ENCODE results near the gene PCDHGA3. TPM values are rescaled to one million over a fixed set of nuclear protein-coding genes. Genes with fewer than 3 reads are reported as not detected.

The PCDHGA3 gene
- total and polyA plus RNA-seq, 2 donors (not counting 1 experiment from before 2014, with no cell fraction given), result 1.4 to 2.8 TPM

DNA sequence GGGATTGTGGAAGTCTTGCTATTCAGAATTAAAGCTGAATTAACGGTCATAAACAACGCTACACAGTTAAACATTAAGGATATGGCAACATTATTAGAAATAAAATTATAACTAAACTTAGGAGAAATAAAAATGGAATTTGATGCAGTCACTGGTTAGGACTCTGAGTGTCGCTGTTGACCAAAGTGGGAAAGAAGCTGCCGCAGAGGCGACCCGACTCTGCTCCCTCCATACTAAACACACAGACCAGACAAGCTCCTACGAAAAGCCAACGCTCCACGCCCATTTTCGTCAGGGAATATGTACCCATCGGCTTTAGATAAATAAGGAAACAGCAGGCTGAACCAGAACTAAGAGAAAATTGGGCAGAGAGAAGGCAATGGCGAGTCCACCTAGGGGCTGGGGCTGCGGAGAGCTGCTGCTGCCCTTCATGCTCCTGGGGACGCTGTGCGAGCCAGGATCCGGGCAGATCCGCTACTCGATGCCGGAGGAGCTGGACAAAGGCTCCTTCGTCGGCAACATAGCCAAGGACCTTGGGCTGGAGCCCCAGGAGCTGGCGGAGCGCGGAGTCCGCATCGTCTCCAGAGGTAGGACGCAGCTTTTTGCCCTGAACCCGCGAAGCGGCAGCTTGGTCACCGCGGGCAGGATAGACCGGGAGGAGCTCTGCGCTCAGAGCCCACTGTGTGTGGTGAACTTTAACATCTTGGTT lies 20.5 kb downstream of the PCDHGA3 start, which contains the start of gene PCDHGA5:
TSS of gene PCDHGA5 (plus strand) at position 211 of the 709 bp plus-strand sequence. CDS start at position 380, 169 bp downstream.
- no peak within 1 kb of the TSS for H3K27ac ChIP-seq (ENCODE audit: insufficient read depth, low read length)
- H3K4me1 ChIP-seq (ENCODE audit: control insufficient read depth, extremely low read depth, insufficient read depth, low read length), result no peaks in the 10 kb centered on the region
- no peaks in the 10 kb centered on the region for H3K79me2 ChIP-seq (ENCODE audit: control insufficient read depth, insufficient read depth, low read length)
- DNase-seq (ENCODE audit: low read depth in 2 of 2), result peak; percentile 20 to 27
- no peak within 1 kb of the TSS for H3K9ac ChIP-seq (ENCODE audit: insufficient read depth, low read length)
- H3K9me3 ChIP-seq (ENCODE audit: control insufficient read depth, insufficient read depth, low read depth, low read length), result peaks cover 5% of the 10 kb centered on the region
- TF ChIP-seq EZH2 (IDR thresholded peaks at IDR 0.05; ENCODE audit: low read length, missing control alignments), result peak; percentile 23
- TF ChIP-seq, protein P1, sequence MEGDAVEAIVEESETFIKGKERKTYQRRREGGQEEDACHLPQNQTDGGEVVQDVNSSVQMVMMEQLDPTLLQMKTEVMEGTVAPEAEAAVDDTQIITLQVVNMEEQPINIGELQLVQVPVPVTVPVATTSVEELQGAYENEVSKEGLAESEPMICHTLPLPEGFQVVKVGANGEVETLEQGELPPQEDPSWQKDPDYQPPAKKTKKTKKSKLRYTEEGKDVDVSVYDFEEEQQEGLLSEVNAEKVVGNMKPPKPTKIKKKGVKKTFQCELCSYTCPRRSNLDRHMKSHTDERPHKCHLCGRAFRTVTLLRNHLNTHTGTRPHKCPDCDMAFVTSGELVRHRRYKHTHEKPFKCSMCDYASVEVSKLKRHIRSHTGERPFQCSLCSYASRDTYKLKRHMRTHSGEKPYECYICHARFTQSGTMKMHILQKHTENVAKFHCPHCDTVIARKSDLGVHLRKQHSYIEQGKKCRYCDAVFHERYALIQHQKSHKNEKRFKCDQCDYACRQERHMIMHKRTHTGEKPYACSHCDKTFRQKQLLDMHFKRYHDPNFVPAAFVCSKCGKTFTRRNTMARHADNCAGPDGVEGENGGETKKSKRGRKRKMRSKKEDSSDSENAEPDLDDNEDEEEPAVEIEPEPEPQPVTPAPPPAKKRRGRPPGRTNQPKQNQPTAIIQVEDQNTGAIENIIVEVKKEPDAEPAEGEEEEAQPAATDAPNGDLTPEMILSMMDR (conservative IDR thresholded peaks at IDR 0.05 in 1 of 2, IDR thresholded peaks at IDR 0.05 in 1 of 2; ENCODE audit: low read depth in 1 of 2, low read length in 2 of 2), result peak; percentile 7 to 17
- peak within 1 kb of the TSS; percentile 10 to 33 (median 24) for H3K4me3 ChIP-seq (replicated peaks in 1 of 4; ENCODE audit: control extremely low read depth in 1 of 4, insufficient read depth in 1 of 4, low read depth in 3 of 4, low read length in 4 of 4)
- H3K36me3 ChIP-seq (ENCODE audit: control insufficient read depth, insufficient read depth, low read length), result no peaks in the 10 kb centered on the region
- peaks cover 32% of the 10 kb centered on the region for H3K27me3 ChIP-seq (ENCODE audit: control insufficient read depth, insufficient read depth, low read length)
- H2AFZ ChIP-seq (ENCODE audit: low read length), result no peak within 1 kb of the TSS
- no peaks in the 10 kb centered on the region for H4K20me1 ChIP-seq (ENCODE audit: control insufficient read depth, extremely low read depth, insufficient read depth, low read length)
- H3K4me2 ChIP-seq (ENCODE audit: extremely low read depth, insufficient read depth, low read length), result peak within 1 kb of the TSS; percentile 64

DNA sequence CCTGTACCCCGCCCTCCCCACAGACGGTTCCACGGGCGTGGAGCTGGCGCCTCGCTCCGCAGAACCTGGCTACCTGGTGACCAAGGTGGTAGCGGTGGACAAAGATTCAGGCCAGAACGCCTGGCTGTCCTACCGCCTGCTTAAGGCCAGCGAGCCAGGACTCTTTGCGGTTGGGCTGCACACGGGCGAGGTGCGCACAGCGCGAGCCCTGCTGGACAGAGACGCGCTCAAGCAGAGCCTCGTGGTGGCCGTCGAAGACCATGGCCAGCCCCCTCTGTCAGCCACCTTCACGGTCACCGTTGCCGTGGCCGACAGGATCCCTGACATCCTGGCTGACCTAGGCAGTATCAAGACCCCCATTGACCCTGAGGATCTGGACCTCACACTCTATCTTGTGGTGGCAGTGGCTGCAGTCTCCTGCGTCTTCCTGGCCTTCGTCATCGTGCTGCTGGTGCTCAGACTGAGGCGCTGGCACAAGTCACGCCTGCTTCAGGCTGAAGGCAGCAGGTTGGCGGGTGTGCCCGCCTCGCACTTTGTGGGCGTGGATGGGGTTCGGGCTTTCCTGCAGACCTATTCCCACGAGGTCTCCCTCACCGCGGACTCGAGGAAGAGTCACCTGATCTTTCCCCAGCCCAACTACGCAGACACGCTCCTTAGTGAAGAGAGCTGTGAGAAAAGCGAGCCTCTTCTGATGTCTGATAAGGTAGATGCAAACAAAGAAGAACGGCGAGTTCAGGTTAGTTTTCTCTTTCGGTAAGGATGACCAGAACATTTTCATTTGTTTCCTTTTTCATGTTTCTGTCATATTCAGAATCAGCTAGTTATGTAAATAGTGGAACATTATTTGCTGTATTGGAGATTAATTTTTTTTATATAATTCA lies 22.6 kb downstream of the PCDHGA3 start:
- Histone ChIP-seq H3K9ac (ENCODE audit: insufficient read depth, low read length) (no peak overlapping the region), H4K20me1 (ENCODE audit: control insufficient read depth, extremely low read depth, insufficient read depth, low read length) (no peaks in the 10 kb centered on the region), H3K27ac (ENCODE audit: insufficient read depth, low read length) (no peak overlapping the region), H3K9me3 (ENCODE audit: control insufficient read depth, insufficient read depth, low read depth, low read length) (peaks cover 5% of the 10 kb centered on the region), H3K79me2 (ENCODE audit: control insufficient read depth, insufficient read depth, low read length) (no peaks in the 10 kb centered on the region), H3K4me1 (ENCODE audit: control insufficient read depth, extremely low read depth, insufficient read depth, low read length) (no peaks in the 10 kb centered on the region), H3K4me2 (ENCODE audit: extremely low read depth, insufficient read depth, low read length) (no peak overlapping the region), H2AFZ (ENCODE audit: low read length) (no peak overlapping the region), H3K4me3 (replicated peaks in 1 of 4; ENCODE audit: control extremely low read depth in 1 of 4, insufficient read depth in 1 of 4, low read depth in 3 of 4, low read length in 4 of 4) (no peak overlapping the region), H3K27me3 (ENCODE audit: control insufficient read depth, insufficient read depth, low read length) (peaks cover 32% of the 10 kb centered on the region), H3K36me3 (ENCODE audit: control insufficient read depth, insufficient read depth, low read length) (no peaks in the 10 kb centered on the region)
- no peak for DNase-seq (ENCODE audit: low read depth in 2 of 2)
- TF ChIP-seq, protein P1 (conservative IDR thresholded peaks at IDR 0.05 in 1 of 2, IDR thresholded peaks at IDR 0.05 in 1 of 2; ENCODE audit: low read depth in 1 of 2, low read length in 2 of 2), result no peak
- no peak for TF ChIP-seq EZH2 (IDR thresholded peaks at IDR 0.05; ENCODE audit: low read length, missing control alignments)

All from fibroblast of lung (primary cell).